GM18526 (cell line): Measurements from ENCODE around the gene C9orf152.

ENCODE experiments used
- POLR2A ChIP-seq: IDR thresholded peaks from 3 replicates; pipeline ENCODE4 v1.6.1; 2011; ENCODE audit not compliant: insufficient read length; ENCODE audit errors: extremely low read depth

C9orf152 gene

DNA sequence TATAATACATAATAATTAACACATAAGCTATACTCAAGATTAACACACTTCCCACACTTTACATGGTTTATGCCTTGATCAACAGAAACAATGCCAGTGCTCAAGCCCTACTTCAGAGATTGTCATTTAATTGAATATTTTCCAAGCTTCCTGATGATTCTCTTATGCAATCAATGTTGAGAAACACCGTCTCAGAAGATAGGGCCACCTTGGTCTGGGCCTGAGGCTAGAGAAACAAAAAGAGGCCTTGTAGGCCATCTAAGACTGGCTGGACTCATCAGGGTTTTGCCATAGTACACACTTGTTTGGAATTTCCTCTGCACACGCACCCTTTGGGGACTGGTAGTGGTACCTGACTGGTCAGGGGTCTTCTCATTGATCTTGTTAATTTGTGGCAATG lies 16.3 kb downstream of the C9orf152 start:
- no peak for TF ChIP-seq POLR2A

DNA sequence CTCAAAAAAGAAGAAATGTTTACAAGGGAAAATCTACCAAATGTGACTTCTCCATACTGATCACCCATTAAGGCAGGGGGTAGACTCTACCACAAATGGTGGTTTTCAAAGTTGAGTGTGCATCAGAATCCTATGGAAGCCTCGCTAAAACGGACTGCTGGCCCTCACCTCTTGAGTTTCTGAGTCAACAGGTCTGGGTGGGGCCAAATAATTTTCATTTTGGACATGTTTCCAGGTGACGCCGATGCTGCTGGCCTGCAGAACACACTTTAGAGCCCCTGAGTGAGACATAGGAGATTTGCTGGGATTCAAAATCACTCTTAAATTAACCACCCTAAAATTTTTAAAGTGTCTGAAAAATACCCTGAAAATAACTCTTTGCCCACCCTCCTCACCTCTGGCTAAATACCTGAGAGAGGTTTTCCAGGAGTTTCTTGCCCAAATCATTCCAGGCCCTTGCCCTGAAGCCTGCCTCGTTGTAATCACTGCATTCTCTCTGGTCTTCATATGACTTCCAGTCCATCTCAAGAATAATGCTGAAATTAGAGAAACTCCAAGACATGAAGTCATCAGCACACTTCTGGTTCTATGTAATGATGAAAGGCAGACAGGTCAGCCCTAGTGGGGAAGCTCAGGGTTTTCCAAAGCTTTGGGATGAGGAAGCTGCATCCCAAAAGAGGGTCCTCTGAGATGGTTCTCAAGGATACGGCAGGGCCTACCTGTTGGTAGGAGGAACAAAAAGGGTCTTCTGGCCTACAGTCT lies 18.2 kb downstream of the C9orf152 start:
- no peak for TF ChIP-seq POLR2A

DNA sequence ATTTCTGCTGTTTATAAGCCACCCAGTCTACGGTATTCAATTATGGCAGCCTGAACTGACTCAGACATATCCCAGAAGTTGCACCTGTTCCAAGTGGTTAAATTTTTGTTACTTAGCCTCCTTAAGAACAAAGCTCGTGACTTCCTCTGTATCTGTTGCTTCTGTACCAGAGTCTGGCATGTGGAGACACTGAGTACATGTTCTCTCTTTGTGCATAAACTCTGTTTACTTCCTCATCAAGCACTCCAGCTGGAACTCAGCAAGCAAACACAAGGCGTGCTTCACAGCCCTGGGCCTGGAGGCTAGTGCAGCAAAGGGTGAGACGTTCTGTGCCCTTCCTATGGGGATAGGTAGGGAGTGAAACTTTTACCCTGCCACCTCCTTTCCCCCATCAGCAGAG lies 19.0 kb downstream of the C9orf152 start:
- TF ChIP-seq POLR2A: no peak

DNA sequence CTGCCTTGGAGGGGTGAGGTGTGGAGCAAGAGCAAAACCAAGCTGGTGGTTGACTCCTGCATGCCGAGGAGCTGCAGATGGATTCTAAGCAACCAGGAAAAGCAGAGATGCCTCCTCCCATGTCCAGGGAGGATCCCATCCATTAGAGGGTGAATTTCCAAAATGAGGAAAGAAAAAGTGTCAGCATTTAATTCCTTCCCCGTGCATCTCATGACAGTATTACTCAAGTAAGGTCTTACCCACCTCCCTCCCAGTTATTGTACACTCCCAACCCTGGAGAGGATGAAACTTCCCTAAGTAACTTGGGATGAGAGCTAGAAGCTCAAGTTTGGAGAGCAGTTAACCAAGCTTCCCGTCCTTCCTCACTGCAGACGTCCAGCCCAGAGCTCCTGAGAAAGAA lies 19.9 kb downstream of the C9orf152 start:
- TF ChIP-seq POLR2A: no peak

DNA sequence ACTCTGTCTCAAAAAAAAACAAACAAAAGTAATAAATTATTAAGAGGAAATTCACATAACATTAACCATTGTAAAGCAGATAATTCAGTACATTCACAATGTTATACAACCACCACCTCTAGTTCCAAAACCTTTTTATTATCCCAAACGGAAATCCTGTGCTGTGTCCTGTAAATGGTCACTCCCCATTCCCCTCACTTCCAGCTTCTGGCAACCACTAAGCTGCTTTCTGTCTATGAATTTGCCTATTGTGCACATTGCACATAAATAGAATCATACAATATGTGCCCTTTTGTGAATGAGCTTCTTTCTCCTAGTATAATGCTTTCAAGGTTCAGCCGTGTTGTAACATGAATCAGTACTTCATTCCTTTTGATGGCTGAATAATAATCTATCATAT lies 20.8 kb downstream of the C9orf152 start:
- no peak for TF ChIP-seq POLR2A

DNA sequence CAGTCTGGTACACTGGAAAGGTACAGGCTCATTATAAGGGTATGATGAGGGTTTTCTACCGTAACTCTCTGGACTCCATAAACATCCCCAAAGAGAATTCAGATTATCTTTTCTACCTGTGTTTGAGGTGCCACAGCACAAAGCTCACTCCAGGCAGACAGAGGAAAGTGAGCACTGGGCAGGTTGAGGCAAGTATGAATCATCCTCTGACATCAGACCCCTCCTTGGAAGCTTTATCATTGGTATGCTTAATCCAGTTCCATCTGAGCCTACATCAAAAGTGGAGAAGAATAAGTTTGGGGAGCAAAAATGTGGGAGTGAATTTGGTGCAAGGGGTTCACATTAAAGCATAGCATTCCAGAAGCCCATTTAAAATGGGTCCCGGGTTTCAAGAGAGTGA lies 21.7 kb downstream of the C9orf152 start:
- no peak for TF ChIP-seq POLR2A

DNA sequence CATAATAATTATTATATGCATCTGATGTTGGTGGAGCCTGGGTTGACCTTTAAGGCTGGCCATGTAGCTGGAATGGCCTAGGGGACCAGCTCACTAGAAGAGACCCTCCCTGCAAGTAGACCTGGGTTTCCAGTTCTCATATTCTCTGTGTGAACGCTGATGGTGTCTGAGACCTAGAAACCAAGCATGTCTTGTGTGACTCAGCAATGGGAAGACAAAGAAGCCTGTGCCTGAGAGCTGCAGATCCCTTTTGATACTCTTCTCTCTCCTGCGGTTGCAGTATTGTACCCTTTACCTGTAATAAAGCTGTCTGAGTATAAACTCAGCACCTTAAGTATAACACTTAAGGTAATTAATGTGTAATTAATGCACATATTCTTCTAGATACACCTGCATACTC lies 22.2 kb downstream of the C9orf152 start:
- no peak for TF ChIP-seq POLR2A

DNA sequence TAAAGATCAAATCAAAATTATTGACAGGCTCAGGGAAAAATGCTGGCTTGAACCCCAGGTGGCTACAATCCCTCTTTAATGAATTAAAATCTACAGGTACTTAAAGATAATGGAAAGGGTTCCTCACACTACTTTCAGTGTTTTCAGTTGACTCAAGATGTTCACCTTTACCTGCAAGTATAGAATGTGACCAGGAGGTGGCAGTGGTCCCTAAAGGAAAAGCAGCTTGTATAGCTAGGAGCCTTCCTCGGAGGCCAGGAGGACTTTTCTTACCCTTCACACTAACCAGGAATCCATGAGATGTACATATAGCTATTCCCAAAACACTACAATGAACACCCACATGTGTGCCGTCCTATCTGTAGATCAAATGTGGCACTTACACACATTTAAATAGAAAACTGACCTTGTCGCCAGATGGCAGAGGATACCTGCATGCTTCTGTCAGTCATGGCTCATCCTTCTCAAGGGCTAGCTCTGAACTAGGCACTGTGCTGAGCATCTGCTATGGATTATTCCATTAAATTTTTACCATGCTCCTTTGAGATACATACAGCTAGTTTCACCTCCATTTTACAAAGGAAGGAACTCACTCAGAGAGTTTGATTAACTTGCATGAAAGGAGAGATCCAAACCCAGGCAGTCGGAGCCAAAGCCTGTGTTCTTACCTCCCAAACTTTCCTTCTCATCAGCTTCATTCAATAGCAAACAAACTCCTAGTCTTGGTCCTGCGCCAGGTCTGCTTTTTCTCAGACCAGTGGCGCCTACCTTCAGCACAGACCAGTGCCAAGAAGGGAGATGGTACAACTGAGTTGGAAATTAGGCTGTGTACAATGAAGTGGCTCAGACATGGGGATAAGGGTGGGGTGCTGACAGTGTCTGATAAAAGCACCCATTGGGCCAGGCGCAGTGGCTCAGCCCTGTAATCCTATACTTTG lies 24.5 kb downstream of the C9orf152 start:
- TF ChIP-seq POLR2A: no peak

DNA sequence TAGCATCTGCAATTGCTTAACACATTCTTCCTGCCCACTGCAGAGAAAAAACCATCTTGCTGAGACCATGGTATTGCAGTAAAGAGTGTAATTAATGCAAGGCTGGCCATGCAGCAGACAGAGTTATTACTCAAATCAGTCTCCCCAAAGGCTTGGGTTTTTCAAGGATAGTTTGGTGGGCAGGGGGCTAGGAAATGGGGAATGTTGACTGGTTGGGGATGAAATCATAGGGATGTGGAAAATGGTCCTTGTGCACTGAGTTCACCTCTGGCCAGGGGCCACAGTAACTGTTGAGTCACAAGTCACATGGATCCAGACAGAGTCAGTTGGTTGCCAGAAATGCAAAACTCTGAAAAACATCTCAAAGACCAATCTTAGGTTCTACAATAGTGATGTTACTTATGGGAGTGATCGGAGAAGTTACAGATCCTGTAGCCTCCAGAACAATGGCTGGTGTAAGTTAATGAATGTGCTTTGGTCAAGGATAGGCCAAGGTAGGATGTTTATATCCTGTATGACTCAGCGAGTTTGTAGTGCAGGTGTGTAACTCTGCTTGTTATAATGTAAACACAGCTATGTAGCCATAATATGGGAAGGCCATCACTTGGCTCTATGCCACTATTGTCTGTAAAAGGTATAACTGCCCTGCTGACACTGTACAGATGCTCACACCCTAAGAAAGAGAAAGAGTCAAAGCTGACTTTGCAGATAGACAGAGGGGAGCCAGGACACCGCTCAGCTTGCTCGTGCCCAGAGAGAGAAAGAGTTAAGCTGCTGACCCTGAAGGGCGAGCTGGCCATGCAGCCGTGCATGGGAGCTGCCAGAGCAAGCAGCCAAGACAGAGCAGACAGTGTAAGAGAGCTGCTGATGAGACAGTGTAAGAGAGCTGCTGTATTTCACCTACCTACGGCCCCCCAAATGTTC lies 27.2 kb downstream of the C9orf152 start:
- TF ChIP-seq POLR2A: no peak

DNA sequence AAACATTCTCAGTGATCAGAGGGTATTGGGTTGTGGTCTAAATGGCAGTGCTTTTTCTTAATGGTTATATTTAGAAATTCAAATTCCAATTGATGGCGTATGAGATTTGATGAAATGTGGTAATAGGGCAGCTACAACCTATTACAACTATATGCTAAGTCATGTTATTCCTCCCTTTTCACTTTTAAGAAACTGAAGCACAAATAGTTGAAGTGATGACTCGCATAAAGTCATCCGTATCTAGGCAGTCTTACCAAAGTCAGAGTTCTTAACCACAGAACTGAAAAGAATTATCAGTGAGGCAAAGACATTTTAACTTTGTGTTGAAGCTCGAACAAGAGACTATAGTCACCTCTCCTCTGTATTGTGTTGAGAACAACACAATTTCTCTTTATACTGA lies 28.2 kb downstream of the C9orf152 start:
- TF ChIP-seq POLR2A: no peak

DNA sequence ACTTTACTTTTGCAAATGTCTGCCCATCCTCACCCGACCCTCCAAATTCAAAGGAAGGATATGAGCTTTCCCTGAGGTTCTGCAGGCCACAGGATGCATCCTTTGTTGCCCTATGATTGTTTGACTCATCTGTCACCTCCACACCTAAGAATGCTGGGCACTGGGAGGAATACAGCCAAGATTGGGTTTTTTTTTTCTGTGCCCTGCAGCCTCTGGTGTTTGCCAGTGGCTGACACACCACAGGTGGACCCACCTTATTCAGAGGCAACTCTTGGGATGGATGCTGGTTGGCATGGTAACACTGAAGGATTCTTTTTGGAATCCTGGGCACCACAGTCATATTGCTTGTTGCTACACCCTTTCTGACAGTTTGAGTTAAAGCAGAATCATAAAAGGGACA lies 29.7 kb downstream of the C9orf152 start:
- TF ChIP-seq POLR2A: no peak

DNA sequence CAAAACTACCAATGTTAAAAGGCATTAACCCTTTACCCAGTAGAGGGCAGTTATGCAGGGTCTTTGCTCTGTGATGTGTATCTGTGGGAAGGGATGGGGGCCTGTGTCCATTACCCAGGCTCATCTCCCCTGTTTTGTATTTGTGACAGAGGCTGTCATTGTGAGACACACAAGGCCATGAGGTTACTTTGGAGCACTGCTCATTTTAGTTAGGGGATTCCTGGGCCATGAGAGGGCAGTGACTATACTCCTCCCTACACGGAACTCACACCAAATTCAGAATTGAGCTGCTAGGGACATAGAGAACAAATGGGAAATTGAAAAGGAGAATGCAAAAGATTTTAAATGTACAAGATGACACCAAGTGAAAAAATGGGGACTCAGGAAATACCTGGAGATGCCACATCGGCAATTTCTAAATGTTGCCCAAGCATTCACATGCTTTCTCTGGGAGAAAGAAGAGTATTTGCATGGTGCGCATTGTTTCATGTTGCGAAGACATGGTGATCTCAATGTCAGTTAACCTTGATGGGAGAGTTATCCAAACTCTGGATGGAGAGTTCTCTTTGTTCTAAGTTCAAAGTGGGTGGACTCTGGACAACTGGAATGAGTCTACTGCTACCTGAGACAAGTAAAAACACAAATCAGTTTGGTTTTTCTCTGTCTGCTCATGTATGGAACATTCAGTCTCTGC lies 32.5 kb downstream of the C9orf152 start:
- TF ChIP-seq POLR2A: no peak

DNA sequence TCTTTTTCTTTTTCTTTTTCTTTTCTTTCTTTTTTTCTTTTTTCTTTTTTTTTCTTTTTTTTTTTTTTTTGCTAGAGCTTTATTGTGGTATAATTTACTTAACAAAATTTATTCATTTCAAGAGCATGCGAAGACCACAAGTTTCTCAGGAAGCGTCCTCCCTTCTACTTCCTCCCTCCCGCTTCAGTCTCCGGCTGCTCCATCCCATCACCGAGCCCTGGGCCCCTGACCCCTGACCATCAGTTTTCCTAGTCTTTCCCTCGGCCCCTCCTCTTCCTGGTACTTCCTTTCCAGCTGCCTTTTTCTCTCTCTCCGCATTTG lies 34.7 kb downstream of the C9orf152 start:
- TF ChIP-seq POLR2A: no peak

DNA sequence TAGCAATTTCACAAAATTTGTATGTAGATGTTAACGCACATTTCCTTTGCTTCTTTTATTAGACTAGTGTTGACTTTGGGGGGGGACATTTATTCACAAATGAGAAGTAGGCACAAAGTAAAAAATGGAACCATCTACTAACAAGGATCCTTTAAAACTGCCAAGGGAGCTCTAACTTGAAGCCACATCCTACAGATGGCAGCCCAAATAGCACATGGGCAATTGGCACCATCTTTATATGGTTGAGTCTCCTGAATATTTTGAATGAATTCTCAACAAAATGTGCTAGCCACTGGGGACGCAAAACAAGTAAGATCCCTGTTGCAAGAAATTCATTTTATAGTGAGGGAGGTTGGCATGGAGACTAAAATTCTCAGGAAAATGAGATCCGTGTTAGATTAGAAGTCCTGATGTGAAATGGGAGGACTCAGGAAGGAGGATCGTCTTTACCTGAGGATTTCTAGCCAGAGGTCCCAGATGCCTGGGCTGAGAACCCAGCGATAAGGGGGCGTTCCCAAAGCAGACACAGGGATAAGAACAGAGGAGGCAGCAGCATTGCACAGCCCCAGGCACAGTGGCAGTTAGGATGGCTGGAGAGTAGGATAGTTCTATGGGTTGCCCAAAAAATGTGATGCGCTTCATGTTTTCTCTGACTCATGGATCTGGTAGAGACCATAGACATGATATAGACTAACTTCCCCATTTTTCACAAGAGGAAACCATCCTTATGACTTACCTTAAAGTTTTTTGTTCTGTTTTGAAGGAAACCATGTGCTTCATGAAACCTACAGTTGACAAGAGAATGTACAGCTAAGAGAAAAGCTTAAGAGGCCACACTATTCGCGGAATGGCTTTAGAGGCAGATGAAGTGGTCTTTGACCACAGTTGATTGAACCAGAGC lies 37.4 kb downstream of the C9orf152 start:
- no peak for TF ChIP-seq POLR2A
